ENCODE data around the gene WIPF2.
A peak's percentile ranks its signal among the peaks of the same experiment; 100 is the strongest.

DNA sequence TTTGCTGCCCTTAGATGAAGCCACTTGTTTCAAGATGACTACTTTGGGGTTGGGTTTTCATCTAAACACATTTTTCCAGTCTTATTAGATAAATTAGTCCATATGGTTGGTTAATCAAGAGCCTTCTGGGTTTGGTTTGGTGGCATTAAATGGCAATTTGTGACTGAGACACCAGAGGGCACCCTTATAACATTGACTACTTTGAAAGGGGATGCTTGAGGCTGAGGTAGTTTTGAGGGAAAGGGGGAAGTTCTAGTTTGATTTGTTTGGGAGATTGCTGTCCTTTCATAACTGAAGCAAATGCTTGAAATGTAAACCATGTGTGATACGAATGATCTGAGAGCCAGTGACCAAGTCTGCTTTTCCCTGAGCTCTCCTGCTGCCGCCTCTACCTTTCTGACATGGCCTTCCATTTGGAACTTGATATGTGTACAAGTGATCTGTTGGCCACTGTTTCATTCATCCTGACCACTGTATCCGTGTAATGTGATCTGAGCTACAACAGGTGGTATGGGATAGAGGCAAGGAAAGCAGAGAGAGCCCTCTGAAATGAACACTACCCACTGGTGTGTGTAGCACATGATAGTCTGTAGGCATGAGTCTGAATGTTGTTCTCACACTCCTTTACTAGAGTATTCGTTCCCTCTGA lies 84.0 kb downstream of the WIPF2 start:
- TF ChIP-seq, protein P1, sequence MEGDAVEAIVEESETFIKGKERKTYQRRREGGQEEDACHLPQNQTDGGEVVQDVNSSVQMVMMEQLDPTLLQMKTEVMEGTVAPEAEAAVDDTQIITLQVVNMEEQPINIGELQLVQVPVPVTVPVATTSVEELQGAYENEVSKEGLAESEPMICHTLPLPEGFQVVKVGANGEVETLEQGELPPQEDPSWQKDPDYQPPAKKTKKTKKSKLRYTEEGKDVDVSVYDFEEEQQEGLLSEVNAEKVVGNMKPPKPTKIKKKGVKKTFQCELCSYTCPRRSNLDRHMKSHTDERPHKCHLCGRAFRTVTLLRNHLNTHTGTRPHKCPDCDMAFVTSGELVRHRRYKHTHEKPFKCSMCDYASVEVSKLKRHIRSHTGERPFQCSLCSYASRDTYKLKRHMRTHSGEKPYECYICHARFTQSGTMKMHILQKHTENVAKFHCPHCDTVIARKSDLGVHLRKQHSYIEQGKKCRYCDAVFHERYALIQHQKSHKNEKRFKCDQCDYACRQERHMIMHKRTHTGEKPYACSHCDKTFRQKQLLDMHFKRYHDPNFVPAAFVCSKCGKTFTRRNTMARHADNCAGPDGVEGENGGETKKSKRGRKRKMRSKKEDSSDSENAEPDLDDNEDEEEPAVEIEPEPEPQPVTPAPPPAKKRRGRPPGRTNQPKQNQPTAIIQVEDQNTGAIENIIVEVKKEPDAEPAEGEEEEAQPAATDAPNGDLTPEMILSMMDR (IDR thresholded peaks at IDR 0.05), result peak; percentile 61 to 82 (median 78)
- no peak for TF ChIP-seq EP300 (IDR thresholded peaks at IDR 0.05)
- TF ChIP-seq POLR2A (IDR thresholded peaks at IDR 0.05), result no peak

Data from ovary (tissue), 3 donors.